Iris pigment epithelial cell (primary cell): Measurements from ENCODE around the gene GNPAT.

Source experiments
- DNase-seq: peaks from one replicate; pipeline ENCODE4 v3.0.0-alpha.2; 2011; ENCODE audit warnings: low read depth

The GNPAT gene

DNA sequence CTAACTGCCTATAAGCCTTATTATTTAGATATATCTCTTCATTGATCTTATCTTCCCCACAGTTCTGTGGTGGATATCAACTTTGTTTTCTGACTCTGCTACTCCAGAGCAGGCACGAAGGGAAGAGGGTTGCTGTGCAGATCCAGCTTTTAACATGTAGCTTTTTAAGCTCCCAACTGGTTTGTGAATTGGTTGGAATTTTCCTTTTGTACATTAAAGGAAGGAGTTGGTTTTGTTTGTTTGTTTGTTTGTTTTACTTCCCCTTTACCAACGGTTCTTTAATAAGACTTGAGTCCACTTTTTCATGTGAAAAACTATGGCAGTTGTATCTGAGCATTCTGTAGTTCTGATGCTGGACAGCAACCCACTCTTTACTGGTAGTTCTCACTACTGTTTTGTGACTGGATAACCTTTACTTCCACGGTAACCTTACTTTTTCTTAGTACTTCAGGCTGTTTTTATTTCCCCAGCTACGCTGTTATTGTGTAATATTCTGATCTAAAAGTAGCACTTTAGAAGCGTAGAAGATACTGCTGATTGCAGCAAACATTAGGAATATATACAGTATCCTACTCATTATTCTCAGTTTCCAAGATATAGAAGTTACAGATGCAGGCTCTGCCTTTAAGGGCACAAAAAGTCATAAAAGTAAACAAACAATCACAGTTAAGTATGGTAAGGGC lies 1.6 kb downstream of the GNPAT start:
- peak; percentile 43 for DNase-seq

DNA sequence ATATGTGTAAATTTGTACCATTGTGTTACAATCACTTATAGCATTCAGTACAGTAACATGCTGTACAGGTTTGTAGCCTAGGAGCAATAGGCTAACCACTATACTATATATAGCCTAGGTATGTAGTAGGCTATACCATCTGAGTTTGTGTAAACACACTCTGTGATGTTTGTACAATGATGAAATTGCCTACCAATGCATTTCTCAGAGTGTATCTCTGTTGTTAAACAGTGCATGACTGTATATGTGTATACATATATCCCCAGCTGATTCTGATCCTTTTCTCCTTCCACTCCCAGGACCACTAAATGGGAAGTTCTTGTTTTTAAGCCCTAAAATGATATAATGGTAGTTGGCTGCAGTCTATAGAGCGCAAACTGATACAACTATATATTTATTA lies 7.8 kb downstream of the GNPAT start:
- no peak for DNase-seq

DNA sequence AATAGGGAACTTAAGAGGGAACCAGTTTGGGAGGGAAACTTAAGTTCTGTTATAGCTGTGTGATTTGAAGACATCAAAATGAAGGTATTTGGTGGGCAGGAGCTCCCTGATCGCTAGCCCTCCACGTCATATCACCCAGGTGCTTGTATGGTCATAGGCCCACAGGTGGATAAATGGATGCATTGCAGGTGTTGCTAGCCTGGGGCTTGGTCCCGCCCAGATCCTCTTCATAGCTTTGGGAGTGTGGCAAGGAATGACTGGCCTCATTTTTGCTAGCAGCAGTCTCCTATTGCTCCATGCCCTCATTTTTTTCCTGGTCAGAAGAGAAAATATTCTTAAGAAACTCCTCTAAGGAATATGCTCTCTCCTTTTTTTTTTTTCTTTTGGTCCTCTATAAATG lies 11.3 kb downstream of the GNPAT start:
- DNase-seq = no peak

DNA sequence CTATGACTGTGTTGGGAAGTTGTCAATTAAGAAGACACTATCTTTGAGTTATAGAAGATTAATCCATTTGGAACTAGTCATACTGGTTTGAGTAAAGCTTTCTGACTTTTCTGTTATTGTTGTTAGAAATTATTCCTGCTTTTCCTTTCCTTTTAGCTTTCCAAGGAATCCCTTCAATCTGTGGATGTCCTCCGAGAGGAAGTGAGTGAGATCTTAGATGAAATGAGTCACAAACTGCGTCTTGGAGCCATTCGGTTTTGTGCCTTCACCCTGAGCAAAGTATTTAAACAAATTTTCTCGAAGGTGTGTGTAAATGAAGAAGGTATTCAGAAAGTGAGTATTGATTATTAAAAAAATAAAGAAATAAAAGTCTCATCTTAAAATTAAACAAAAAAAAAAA lies 19.3 kb downstream of the GNPAT start:
- DNase-seq = no peak

DNA sequence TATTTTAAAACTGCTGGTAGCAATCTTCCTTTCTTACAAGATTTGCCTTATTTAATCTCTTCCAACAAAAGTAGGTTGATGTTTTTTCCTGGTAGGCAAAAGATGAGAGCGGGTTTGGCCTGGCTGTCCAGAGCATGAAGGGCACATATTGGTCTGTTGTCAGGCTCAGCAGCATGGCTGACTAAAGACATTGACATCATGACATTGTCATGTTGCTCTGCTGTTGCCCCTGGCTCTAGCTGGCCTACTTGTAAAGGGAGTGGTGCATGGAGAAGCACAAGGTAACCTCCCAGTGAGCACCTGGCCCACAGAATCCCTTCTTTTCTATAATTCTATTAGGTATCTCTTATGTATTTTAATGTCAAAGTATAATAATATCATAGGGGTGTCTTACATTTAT lies 23.6 kb downstream of the GNPAT start:
- DNase-seq = no peak

DNA sequence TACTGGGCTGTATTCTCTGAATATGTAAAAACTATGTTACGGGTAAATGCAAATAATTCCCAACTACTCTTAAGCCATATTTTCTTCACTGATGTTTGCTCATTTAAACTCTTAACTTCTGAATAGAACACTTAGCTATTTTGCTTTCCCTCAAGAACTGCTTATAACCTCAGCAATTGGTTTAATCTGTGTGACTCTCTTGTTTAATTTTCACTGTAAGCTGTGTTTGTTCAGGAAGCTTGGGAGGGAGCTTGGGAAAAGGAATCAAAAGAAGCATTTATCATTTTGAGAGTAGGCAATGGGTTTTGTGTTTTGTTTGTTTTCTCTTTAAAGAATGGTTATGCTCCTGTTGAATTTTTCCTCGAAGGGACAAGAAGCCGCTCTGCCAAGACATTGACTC lies 24.4 kb downstream of the GNPAT start:
- DNase-seq = no peak

DNA sequence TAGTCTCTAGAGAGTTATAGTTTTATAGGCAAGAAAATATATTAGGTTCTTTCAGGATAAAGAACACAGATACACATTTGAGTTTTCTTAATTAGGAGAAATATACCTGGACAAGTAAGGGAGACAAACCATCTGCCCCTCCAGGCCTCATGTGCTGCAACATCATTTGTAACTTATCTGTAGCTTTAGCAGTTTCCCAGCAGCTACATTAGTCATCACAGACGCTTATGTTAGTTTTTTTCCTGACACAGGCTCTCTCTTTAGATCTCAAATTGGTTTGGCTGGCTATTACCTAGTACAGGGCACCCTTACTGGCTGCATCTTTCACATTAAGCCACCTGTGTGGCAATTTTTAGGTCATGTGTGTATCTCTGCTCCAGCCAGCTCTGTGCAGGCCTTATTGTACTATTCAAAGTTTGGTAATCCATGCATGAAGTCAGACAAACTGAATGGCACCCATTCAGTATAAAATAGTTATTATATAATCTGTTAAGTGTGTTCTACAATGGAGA lies 25.9 kb downstream of the GNPAT start:
- DNase-seq = peak; percentile 69

DNA sequence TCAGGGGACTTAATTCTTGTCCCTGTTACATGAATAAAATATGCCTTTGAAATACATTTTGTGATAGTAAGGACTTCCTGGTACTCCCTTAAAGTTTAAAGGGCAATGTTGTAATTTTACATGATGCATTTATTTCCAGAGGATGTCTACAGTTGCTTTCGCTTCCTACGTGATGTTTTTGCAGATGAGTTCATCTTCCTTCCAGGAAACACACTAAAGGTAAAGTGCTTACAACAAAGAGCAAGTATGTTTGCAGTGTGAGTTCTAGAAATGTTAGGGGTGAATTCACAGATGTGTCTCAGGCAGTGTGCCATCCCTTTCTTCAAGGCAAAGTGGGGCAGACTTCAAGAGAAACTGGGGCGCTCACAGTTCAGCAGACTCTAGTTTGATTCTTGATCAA lies 31.2 kb downstream of the GNPAT start:
- no peak for DNase-seq

DNA sequence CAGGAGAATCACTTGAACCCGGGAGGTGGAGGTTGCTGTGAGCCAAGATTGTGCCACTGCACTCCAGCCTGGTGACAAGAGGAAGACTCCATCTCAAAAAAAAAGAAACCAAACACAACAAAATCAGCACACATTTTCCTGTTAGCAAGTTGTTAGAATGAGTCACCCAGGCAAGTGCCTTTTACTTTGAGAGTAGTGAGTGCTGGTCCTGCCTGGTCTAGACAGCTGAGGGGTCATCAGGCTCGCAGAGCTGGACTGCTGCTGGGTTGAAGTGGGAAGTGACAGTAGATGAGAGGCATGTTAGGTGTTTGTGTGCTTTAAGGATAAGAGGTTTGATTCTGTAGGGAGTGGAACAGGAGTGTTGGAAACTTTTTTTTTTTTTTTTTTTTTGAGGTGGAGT lies 31.9 kb downstream of the GNPAT start:
- peak; percentile 83 for DNase-seq

DNA sequence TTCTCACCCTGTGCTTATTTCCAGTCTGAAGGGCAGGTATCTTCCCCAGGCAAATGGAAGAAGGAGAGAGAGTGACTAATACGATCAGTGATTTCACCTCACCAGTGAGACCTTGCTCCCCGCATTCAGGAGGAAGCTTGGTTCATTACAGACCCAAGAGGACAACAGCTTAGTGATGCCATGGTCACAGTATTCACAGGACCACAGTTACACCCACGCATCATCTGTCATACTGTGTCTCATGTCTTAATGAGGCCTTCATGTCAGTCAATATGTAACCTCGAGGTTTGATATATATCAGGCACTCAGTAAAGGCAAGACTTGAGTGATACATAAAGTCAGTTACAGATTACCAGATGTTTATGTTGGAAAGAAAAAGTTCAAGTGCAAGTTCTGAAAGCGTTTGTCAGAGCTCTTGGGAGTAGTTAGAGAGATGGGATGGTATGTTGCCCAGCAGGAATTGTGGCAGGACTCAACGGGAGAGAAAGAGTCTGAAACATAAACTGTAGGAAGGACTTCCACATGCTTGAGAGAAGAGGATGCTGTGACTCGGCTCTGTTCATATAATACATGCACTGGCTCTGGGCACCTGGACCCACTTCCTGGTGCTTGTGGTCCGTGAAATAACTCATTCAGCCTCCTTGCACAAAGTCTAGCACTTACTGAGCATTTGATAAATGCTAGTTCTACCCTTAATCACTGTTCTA lies 33.3 kb downstream of the GNPAT start:
- no peak for DNase-seq

DNA sequence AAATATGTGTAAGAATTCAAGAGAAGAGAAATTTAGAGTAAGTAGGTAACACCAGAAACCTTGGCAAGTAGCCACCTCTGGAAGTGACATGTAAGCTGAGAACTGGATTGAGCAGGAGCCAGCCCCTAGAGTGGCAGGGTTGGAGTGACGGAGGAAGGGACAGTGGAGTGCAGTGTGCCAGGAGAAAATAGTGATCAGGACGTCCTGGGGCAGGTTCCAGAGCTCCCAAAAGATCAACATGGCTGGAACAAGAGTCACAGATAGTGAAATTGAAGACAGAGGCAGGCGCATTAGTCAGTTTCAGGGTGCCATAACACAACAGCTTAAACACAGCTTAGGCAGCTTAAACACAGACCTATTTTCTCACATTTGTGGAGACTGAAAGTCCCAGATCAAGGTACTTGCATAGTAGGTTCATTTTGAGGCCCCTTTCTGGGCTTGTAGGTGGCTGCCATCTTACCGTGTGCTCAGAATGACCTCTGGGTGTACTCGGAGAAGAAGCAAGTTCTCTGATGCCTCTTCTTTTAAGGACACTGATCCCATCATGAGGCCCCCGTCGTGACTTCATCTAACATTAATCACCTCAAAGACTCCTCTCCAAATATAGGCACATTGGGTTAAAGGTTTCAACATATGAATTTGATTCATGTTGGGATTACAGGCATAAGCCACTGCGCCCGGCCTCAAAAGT lies 37.2 kb downstream of the GNPAT start:
- no peak for DNase-seq

DNA sequence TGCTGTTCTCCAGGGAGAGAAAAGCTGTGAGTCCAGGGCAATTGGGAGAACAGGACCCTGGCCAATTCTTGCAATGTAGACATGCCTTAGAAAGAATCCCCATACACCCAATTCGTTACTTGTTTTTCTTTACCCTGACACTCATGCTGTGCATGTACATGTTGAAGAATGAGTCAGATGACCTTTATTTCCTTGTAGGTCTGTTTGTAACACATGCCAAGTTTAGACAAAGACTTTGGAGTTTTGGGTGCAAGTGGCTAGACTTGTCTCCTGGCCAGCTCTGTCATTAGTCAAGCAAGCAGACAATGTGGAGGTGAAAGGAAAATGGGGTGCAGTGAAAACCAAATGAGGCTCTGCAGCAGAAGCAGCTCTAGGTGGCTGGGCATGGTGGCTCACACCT lies 38.1 kb downstream of the GNPAT start:
- peak; percentile 72 for DNase-seq

DNA sequence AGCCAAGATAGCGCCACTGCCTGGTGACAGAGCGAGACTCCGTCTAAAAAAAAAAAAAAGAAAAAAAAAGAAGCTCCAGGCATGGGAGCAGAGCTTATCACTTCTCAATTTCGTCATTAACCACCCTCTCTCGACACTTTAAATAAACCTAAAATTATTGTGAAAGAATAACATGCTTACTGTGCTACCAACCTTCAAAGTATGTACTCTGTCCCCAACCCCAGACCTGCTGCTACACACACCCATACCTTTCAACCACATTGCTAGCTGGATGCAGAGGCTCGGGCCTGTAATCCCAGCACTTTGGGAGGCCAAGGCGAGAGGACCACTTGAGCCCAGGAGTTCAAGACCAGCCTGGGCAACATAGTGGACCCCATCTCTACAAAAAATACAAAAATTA lies 38.7 kb downstream of the GNPAT start:
- DNase-seq = no peak

DNA sequence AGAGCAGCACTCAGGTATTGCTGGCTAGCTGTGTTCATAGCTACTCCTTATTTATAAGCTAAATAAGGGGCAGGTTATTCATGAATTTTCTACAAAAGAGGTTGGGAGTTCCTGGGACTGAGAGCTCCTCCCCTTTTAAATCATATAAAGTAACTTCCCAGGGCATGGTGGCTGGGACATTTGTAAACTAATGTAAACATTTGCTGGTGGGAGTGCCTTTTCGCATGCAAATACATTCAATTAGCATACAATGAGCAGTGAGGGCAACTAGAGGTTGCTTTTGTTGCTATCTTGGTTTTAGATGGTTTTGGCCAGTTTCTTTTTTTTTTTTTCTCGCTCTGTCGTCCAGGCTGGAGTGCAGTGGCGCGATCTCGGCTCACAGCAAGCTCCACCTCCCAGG lies 43.4 kb downstream of the GNPAT start:
- no peak for DNase-seq

DNA sequence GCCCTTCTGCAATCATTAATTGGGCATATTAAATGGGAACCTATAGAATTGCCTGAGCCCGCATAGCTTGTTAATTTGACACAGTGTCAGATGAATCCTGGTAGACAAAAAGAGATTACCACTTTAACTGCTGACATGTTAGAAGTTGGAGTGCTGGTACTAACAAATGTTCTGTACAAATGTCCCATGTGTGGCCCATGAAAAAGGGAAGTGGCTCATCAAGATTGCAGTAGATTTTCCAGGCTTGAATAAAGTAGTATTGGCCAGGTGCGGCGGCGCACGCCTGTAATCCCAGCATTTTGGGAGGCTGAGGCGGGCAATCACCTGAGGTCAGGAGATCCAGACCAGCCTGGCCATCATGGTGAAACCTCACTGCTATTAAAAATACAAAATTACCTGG lies 45.6 kb downstream of the GNPAT start:
- DNase-seq = no peak

DNA sequence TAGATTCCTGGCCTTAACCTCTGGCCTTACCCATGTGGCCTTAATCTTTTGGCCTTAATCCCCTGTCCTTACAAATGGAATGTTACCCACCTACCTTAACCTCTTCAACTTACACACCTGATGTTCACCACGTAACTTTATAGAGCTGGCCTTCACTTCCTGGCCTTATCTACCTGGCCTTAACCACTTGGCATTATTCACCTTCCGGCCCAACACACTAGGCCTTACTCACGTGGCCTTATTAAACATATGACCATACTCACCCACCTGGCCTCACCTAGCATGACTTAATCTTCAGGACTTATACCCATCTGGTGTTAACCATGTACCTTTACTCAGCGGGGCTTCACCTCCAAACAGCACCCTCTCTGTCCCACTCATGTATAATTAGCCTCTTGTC lies 54.9 kb downstream of the GNPAT start:
- DNase-seq = no peak

DNA sequence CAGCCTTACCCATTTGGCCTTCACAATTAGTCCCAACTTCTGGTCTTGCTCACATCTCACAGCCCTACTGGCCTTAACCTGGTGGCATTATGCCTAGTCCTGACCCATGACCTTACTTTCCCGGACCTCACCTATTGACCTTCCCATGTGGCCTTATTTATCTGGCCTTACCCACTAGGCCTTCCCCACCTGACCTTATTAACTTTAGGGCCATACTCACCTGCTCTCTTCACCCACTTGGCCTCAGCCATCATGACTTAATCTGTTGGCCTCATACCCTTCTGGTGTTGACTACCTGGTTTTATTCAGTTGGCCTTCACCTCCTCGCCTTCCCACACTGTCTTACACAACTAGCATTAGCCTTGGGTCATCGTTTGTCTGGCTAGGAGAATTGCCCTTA lies 61.0 kb downstream of the GNPAT start:
- no peak for DNase-seq

DNA sequence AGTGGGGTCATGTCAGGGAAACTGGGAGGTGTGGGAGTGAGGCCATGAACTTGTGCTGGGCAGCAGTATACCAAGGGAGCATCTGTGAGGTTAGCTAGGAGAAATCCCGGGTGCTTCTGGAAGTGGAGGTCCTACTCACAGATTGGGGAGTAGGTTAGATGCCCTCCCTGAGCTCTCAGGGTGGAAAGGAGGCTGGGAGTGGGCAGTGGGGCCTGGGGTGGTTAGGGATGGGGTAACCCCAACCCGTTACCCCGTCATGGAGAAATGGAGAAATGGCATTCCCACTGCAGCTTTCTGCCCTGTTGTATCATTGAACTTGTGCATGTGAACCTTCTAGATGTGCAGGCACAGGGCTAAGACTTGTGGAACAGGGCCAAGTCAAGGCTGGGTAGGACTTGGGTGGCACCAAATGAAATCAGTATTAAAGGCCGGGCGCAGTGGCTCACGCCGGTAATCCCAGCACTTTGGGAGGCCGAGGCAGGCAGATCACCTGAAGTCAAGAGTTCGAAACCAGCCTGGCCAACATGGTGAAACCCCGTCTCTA lies 69.5 kb downstream of the GNPAT start:
- DNase-seq = no peak

DNA sequence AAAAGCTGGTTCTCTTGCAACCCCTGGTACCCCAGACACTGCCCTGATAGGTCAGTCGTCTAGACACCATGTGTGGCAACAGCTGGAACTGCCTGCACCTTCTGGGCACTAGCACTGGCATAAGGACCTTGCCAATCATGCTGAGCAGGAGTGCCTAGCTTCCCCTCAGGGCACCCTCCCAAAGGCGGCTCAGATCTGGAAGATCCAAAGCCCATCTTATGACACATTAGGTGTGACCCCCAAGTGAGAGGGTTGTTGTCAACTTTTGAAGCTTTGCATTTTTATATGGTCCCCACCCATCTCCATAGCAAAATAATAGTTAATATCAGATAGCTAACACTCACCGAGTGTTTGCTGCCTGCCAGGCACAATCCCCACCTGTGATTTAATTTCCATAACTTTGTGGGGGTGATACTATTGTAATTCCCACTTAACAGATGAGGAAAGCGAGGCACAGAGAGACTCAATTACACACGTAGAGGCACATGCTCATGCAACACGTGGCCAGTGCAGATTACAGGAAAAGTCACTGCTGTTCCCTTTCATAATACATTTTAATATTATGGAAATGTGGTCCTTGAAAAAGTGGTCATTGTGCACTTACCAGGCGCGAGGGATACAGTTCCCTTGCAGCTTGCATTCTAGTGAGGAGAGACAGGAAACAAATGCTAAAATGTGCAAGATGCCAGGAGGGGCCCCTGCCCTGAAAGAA lies 70.9 kb downstream of the GNPAT start:
- no peak for DNase-seq

DNA sequence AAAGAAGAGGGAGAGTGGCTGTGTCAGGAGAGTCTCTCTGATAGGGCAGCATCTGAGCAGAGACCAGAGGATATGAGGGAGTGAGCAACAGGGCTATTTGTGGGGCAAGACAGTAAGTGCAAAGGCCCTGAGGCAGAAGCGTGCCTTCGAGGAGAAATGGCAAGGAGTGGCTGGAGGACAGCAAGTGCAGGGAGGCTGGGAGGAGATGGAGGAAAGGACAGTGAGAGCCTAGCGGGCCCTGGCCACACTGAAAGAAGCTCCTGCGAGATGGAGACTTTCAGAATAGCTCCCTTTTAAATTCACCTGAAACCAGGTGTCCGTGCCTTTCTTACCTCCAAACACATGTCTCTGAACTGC lies 71.4 kb downstream of the GNPAT start:
- no peak for DNase-seq

DNA sequence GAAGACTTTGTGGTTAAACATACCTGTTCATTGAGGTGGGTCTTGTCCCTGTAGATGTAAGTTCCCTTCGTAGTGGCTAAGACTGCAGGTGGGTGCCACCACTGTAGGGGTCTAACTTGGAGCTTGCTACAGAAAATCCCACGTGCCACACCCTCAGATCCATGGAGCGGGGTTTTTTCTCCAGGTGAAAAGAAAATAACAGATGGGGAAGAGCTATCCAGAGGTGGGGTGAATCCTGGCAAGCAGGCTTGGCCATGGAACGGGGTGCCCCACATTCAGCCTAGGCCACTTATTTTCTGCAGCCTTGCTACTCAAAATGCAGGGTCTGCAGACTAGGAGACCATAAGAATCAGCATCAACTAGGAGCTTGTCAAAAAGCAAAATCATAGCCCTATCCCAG lies 72.6 kb downstream of the GNPAT start:
- no peak for DNase-seq

DNA sequence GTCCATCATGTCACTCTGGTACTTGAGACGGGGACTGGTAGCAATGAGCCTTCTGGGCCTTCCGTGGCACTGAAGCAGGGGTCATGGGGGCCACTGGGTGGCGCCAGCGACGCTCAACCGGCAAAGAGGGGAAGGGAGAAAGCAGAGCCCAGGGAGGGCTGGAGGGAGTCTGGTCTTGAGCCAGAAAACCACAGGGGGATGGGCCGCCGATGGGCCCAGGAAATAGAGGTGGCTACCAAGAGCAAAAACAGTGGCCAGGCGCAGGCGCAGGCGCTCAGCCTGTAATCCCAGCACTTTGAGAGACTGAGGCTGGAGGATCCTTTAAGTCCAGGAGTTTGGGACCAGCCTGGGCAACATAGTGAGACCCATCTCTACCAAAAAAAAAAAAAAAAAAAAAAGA lies 74.9 kb downstream of the GNPAT start:
- peak; percentile 25 for DNase-seq
